ENCODE measurements around the gene APP.
"Not testable (repeated sequence)": the region's sequence is repeated elsewhere in the genome, so short reads cannot be mapped to it uniquely, and the experiment has no call there.

Gene APP

GRCh38 chr21:26060335-26061115, 110.0 kb downstream of the APP start:
- no peak for DNase-seq (ENCODE audit: low spot score)

GRCh38 chr21:26057477-26058170, 112.9 kb downstream of the APP start:
- no peak for DNase-seq (ENCODE audit: low spot score)

DNA sequence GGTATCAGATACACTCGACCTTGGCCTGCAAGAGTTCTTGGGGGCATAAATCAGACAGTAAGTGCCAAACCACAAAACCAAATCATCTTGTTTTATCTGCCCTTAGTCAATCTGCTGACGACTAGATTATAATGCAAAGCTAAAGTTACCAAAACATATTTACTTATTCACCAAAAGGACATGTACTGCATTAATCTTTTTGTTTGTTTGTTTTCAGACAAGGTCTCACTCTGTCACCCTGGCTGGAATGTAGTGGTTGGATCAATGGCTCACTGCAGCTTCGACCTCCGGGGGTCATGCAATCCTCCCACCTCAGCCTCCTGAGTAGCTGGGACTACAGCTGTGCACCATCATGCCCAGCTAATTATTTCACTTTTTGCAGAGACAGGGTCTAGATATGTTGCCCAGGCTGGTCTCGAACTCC, 114.7 kb downstream of the APP start:
- no peak for DNase-seq (ENCODE audit: low spot score)

DNA sequence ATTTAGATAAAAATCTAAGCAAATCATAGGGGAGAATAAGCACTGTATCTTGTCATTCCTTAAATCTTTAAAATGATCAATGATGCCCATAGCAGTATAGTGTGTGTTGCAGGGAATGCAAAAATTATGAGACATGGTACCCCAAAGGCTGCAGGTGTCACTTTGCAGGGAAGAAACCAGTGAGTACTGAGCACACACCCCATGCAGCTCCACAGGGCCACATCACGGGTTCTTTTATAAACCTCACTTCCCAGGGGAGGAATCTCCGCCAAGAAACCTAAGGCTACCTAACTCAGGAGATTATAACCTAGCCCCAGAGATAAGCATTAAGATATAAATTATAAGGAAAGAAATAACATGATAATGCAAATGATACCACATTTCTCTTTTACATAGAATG, 115.6 kb downstream of the APP start:
- DNase-seq (ENCODE audit: low spot score): no peak

- DNase-seq (ENCODE audit: low spot score): no peak
Measured at GRCh38 chr21:26052057-26052456, 118.5 kb downstream of the APP start.

DNA sequence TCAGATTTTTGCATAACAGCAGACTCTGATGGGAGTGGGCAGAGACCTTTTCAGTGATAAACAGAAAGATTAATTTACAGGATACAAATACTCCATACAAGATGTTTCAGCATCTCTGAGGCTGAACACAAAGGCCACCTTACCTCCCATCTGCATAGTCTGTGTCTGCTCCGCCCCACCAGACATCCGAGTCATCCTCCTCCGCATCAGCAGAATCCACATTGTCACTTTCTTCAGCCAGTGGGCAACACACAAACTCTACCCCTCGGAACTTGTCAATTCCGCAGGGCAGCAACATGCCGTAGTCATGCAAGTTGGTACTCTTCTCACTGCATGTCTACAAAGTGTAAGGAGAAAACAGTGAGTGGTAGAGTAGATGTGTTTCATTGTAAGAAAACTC, 119.7 kb downstream of the APP start:
- no peak for DNase-seq (ENCODE audit: low spot score)

DNA sequence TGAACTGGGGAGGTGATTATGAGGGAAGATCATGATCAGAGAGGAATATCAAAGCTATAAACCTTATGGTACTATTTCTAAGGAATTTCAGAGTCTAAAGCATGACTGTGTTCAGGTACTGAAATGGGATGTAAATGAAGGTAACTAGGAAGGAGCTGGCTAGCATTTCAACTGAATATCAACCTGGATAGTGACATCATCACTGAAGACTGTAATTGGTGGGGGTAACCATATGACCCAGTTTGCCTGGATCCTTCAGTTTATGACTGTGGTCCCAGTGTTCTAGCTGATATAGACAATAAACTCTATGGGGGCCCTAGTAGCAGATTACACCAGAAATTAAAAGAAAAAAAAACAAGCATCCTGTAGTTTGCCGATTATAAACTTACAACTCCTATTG, 120.8 kb downstream of the APP start:
- DNase-seq (ENCODE audit: low spot score): no peak

DNA sequence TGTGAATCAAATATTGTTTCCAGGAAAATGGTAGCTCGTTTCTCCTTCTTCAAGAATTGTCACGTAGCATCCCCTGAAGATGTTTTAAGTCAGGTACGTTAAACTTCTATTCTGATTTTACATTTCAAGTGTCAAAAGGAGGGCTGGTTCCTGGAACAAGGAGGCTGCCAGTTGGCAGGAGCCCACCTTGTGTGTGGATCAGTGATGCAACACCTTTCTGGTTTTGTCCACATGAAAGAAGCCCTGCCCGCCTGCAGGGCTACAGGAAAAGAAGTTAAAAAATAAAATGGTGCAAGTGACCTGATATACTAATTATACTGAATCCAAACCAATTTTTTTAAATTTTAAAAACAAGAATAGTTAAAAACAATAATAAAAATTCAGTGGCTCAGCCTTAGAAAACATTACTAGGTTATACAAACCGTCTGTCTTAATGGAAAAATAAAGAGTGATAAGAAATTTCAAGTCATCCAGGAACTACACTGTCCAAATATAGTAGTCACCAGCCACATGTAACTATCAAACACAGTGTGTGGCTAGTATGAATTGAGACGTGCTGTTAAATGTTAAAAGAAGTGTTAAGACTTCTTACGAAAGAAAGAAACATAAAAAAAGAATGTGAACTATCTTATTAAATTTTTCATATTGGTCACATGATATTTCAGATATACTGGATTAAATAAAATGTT, 123.1 kb downstream of the APP start:
- no peak for DNase-seq (ENCODE audit: low spot score)

GRCh38 chr21:26043891-26044290, 126.7 kb downstream of the APP start:
- DNase-seq (ENCODE audit: low spot score): no peak

GRCh38 chr21:26042181-26042876, 128.2 kb downstream of the APP start:
- no peak for DNase-seq (ENCODE audit: low spot score)

DNA sequence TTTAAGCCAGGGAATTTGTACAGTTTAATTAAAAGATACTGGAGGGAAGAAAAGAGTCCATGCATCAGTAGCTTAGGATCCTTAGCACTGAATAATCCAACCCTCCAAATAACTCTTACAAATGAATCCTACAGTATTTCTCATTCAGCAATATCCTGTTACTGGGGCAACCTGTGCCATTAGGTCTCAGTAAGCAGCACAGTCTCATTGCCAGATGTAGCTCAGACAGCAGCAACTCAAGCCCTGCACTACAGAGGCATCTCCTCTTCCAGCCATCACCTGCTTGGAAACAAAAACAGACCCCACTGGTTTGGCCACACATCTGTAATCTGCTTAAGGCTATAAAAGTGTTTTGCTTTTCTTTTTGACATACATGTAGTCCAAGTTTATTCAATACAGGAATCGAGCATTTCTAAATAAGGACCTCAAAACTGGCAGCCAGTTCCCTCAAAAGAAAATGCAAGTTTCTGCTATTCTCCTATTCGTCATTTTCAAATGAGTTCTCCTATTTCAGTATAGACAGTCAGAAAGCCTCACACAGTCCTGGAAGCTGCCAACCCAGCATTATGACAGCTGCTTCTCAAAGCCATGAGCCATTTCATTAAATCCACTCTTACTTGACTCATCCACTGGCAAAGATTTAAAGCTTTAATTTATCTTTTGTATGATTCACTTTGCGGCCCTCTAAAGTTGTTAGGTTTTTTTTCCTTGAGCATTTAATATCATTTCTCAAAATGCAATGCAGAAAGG, 129.0 kb downstream of the APP start:
- no peak for DNase-seq (ENCODE audit: low spot score)

DNA sequence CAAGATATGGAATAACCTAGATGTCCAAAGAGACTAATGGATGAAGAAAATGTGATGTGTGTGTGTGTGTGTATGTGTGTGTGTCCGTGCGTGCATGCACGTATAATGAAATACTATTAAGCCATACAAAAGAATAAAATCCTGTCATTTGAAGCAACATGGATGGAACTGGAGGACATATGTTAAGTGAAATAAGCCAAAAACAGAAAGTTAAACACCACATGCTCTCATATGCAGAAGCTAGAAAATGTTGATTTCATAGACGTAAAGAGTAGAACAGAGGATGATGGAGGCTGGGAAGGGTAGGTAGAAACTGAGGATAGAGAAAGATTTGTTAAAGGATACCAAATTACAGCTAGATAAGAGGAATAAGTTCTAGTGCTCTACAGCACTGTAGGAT, 133.7 kb downstream of the APP start:
- DNase-seq (ENCODE audit: low spot score): no peak

GRCh38 chr21:26032263-26032662, 138.3 kb downstream of the APP start:
- no peak for DNase-seq (ENCODE audit: low spot score)

- no peak for DNase-seq (ENCODE audit: low spot score)
Measured at GRCh38 chr21:26028183-26028582, 142.4 kb downstream of the APP start.

GRCh38 chr21:26027696-26028095, 142.9 kb downstream of the APP start:
- DNase-seq (ENCODE audit: low spot score): no peak

DNA sequence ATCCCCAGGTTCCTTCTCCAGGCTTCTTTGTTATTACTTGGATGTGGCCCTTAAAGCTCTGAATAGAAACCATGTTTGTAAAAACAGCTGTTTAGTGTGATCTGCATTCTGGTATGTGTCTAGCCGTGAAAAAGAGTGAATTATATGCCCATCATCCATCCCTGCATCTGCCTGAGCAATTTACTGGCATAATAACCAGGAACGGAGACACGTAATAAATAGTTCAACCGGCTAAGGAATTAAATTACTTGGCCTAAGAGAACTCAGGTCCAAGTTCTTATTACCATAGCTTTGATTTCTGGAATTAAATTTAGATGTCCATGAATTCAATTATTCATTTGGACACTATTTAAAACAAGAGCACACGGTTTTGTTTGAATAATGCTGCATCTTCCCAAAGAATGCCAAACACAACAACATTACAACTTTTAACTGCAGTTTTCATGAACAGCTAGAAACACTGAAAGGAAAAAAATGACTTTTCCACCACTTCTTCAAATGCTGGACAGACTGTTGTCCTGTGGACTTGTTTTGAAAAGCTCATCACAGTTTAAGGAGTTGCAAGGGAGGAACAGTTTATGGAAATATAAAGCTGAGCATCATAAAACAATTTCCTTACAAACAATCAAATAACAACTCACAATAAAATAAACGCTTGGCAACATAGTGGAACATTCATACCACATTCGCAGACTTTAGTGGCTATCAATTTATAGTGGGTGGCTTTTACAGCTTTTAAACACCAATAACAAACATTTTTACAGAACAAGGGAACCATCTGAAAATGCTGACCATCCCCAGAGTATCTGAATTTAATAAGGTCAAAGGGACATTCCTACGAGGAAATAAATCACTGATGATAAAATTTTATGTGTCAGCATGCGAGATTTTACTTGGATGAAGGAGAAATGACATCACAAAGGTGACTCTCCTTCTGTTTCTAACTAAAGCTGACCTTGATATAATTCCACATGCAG, 144.7 kb downstream of the APP start:
- no peak for DNase-seq (ENCODE audit: low spot score)

DNA sequence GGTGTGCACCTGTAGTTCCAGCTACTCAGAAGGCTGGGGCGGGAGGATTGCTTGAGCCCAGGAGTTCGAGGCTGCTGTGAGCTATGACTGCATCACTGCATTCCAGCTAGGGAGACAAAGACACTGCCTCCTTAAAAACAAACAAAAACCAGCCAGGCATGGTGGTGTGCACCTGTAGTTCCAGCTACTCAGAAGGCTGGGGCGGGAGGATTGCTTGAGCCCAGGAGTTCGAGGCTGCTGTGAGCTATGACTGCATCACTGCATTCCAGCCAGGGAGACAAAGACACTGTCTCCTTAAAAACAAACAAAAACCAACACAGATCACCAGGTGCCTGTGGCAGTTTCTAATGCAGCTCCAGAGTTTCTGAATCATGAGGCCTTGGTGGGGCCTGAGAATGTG, 147.2 kb downstream of the APP start:
- not testable (repeated sequence) for DNase-seq (ENCODE audit: low spot score)

GRCh38 chr21:26022598-26023337, 147.8 kb downstream of the APP start:
- DNase-seq (ENCODE audit: low spot score): not testable (repeated sequence)

GRCh38 chr21:26020510-26020909, 150.1 kb downstream of the APP start:
- no peak for DNase-seq (ENCODE audit: low spot score)

GRCh38 chr21:26020081-26020480, 150.5 kb downstream of the APP start:
- no peak for DNase-seq (ENCODE audit: low spot score)
